Astrocyte of the spinal cord (primary cell): Measurements from ENCODE around the gene NDUFAB1.
A peak's percentile ranks its signal among the peaks of the same experiment; 100 is the strongest.

Source experiments
- DNase-seq: peaks from one replicate; pipeline ENCODE4 v3.0.0; 2011; ENCODE audit warnings: low read depth, low spot score
- H3K4me3 ChIP-seq: 2 replicates; pipeline ENCODE4 v1.5.1; 2011; ENCODE audit warnings: low read depth, mild to moderate bottlenecking, low read length, moderate library complexity
- CTCF ChIP-seq: IDR thresholded peaks from 2 replicates; pipeline ENCODE4 v1.5.1; 2012; ENCODE audit warnings: low read depth, mild to moderate bottlenecking, low read length, inconsistent platforms
- in situ Hi-C: cut with HindIII; loops from 2 replicates; pipeline ENCODE4 v1.10.0; 2017; ENCODE audit warnings: low sequenced_read_pairs

Gene NDUFAB1

GRCh38 chr16:23608194-23608593, 12.1 kb upstream of the NDUFAB1 start:
- DNase-seq = peak; percentile 51
- no peak overlapping the region for H3K4me3 ChIP-seq
- in situ Hi-C loops = no loop called here
- no peak for TF ChIP-seq CTCF

- H3K4me3 ChIP-seq = no peak overlapping the region
- in situ Hi-C loops = no loop called here
- no peak for TF ChIP-seq CTCF
- no peak for DNase-seq
These were observed 11.6 kb upstream of the NDUFAB1 start for GRCh38 chr16:23607726-23608125.

- peak; percentile 3 for TF ChIP-seq CTCF
- DNase-seq = no peak
- H3K4me3 ChIP-seq = no peak overlapping the region
- in situ Hi-C loops = no loop called here
These were observed 1.1 kb upstream of the NDUFAB1 start for GRCh38 chr16:23597003-23597756.

GRCh38 chr16:23595246-23595950, 718 bp downstream of the NDUFAB1 start:
- TF ChIP-seq CTCF = no peak
- in situ Hi-C loops = no loop called here
- DNase-seq = no peak
- H3K4me3 ChIP-seq = peak overlapping the region; percentile 74

GRCh38 chr16:23594186-23594585, 1.9 kb downstream of the NDUFAB1 start:
- no peak for TF ChIP-seq CTCF
- H3K4me3 ChIP-seq = no peak overlapping the region
- in situ Hi-C loops = no loop called here
- DNase-seq = no peak

- no peak for DNase-seq
- no peak for TF ChIP-seq CTCF
- no peak overlapping the region for H3K4me3 ChIP-seq
- in situ Hi-C loops = no loop called here
These were observed 5.9 kb downstream of the NDUFAB1 start for GRCh38 chr16:23590181-23590580.
